Activated CD8-positive, alpha-beta T cell treated with anti-CD3 and anti-CD28 coated beads, Interleukin-2, amount 10 ng/mL, durations not matched to agents 7 days and 5 days (primary cell): ENCODE results near the gene C11orf54. TPM values are rescaled to one million over a fixed set of nuclear protein-coding genes. Genes with fewer than 3 reads are reported as not detected.
A peak's percentile ranks its signal among the peaks of the same experiment; 100 is the strongest.

Experiments used
- ATAC-seq: fragments of 150-1000 bp; cut with Tn5 transposase; one replicate; pipeline ENCODE4 v1.10.0; 2021; ENCODE audit warnings: moderate library complexity
- CTCF ChIA-PET: fragments of 350-600 bp; sonication (Branson Sonifier 250); formaldehyde crosslinking; loops from one replicate; lab custom pipeline; 2021; ENCODE audit warnings: antibody characterized with exemption; lab: Charles Lee
- POLR2A ChIA-PET: fragments of 350-600 bp; sonication (Branson Sonifier 250); formaldehyde crosslinking; loops from one replicate; lab custom pipeline; 2021; ENCODE audit warnings: antibody characterized with exemption; lab: Charles Lee
- DNase-seq: peaks from one replicate; pipeline ENCODE4 v3.0.0-alpha.2; 2020
- H3K27ac Mint-ChIP-seq: one replicate; pipeline ENCODE4 v1.8.0; 2021; ENCODE audit warnings: mild to moderate bottlenecking, mixed read lengths
- H3K27me3 Mint-ChIP-seq: one replicate; pipeline ENCODE4 v1.8.0; 2021; ENCODE audit warnings: low read depth, mixed read lengths
- H3K36me3 Mint-ChIP-seq: one replicate; pipeline ENCODE4 v1.8.0; 2021; ENCODE audit warnings: low read depth, mixed read lengths
- H3K4me1 Mint-ChIP-seq: one replicate; pipeline ENCODE4 v1.8.0; 2021; ENCODE audit warnings: low read depth, mixed read lengths
- H3K4me3 Mint-ChIP-seq: one replicate; pipeline ENCODE4 v1.8.0; 2021; ENCODE audit warnings: mild to moderate bottlenecking, mixed read lengths
- H3K9me3 Mint-ChIP-seq: one replicate; pipeline ENCODE4 v1.8.0; 2022; ENCODE audit warnings: mixed read lengths; ENCODE audit not compliant: insufficient read depth
- total RNA-seq, 2 experiments: library from RNA; stranded (reverse); gene quantifications; one replicate each; pipeline ENCODE4 v1.2.3, GENCODE V29; 2021

Gene C11orf54
- total RNA-seq, 2 experiments from 2014 or later, result 17.9 to 19.3 TPM

- POLR2A ChIA-PET, result interaction anchor here (1.5 to 9.5 kb wide), 2 partner anchors 9 to 49 kb away, joined by 3 to 161 read pairs; partner anchors contain the start of gene MED17
- CTCF ChIA-PET, result no interaction called here
Observed at GRCh38 chr11:93734427-93735222, 6.8 kb upstream of the C11orf54 start.

GRCh38 chr11:93735627-93736026 is 5.8 kb upstream of the C11orf54 start:
- Mint-ChIP-seq H3K4me3 (peak overlapping the region; percentile 40), H3K36me3 (peaks cover 90% of the 10 kb centered on the region), H3K27me3 (no peaks in the 10 kb centered on the region), H3K9me3 (no peaks in the 10 kb centered on the region), H3K27ac (peak overlapping the region; percentile 67), H3K4me1 (peaks cover 68% of the 10 kb centered on the region)
- DNase-seq (no peak), ATAC-seq (no peak)
- ChIA-PET CTCF (no interaction called here), POLR2A (interaction anchor here (0.6 to 9.5 kb wide), 2 partner anchors 16 to 48 kb away, joined by 3 to 161 read pairs; partner anchors contain the start of gene MED17)

More at GRCh38 chr11:93734427-93735222, 6.8 kb upstream of the C11orf54 start:
- Mint-ChIP-seq H3K9me3 (no peaks in the 10 kb centered on the region), H3K27ac (peak overlapping the region; percentile 43), H3K4me3 (peak overlapping the region; percentile 34), H3K4me1 (peaks cover 66% of the 10 kb centered on the region), H3K36me3 (peaks cover 92% of the 10 kb centered on the region), H3K27me3 (no peaks in the 10 kb centered on the region)
- no peak for ATAC-seq
- no peak for DNase-seq

- Mint-ChIP-seq H3K27me3 (no peaks in the 10 kb centered on the region), H3K36me3 (peaks cover 94% of the 10 kb centered on the region), H3K9me3 (no peaks in the 10 kb centered on the region), H3K4me1 (peaks cover 68% of the 10 kb centered on the region), H3K4me3 (peak overlapping the region; percentile 40), H3K27ac (peak overlapping the region; percentile 67)
- ChIA-PET CTCF (interaction anchor here (1.8 kb wide), 1 partner anchor 22 kb away, joined by 5 read pairs; no protein-coding TSS in a partner anchor), POLR2A (interaction anchor here (9.5 kb wide), 1 partner anchor 47 kb away, joined by 161 read pairs; the partner anchor contains the start of gene MED17)
- DNase-seq (no peak), ATAC-seq (no peak)
Observed at GRCh38 chr11:93736129-93736528, 5.3 kb upstream of the C11orf54 start.

GRCh38 chr11:93737904-93738612 is 3.4 kb upstream of the C11orf54 start:
- DNase-seq (no peak), ATAC-seq (no peak)
- ChIA-PET CTCF (interaction anchor here (1.2 to 2.2 kb wide), 3 partner anchors 11 to 767 kb away, joined by 4 to 5 read pairs (median 5); partner anchors contain the start of gene MED17), POLR2A (interaction anchor here (9.5 kb wide), 1 partner anchor 46 kb away, joined by 161 read pairs; the partner anchor contains the start of gene MED17)
- Mint-ChIP-seq H3K36me3 (peaks cover 83% of the 10 kb centered on the region), H3K27me3 (no peaks in the 10 kb centered on the region), H3K4me3 (peak overlapping the region; percentile 100), H3K4me1 (peaks cover 68% of the 10 kb centered on the region), H3K27ac (peak overlapping the region; percentile 71), H3K9me3 (no peaks in the 10 kb centered on the region)

- H3K4me1 Mint-ChIP-seq, result peaks cover 65% of the 10 kb centered on the region
- H3K27me3 Mint-ChIP-seq, result no peaks in the 10 kb centered on the region
- peak overlapping the region; percentile 71 for H3K27ac Mint-ChIP-seq
- DNase-seq (no peak), ATAC-seq (no peak)
- ChIA-PET CTCF (interaction anchor here (1.2 to 2.2 kb wide), 3 partner anchors 11 to 766 kb away, joined by 4 to 5 read pairs (median 5); partner anchors contain the start of gene MED17), POLR2A (interaction anchor here (9.5 kb wide), 1 partner anchor 45 kb away, joined by 161 read pairs; the partner anchor contains the start of gene MED17)
- H3K36me3 Mint-ChIP-seq, result peaks cover 81% of the 10 kb centered on the region
- H3K4me3 Mint-ChIP-seq, result peak overlapping the region; percentile 100
- no peaks in the 10 kb centered on the region for H3K9me3 Mint-ChIP-seq
Observed at GRCh38 chr11:93738647-93739081, 2.8 kb upstream of the C11orf54 start.

GRCh38 chr11:93740031-93740729 is 1.3 kb upstream of the C11orf54 start:
- POLR2A ChIA-PET, result interaction anchor here (2.0 to 9.5 kb wide), 8 partner anchors 8 to 389 kb away, joined by 7 to 161 read pairs (median 16); partner anchors contain the start of genes CEP295, MED17 and PANX1
- ATAC-seq (peak; percentile 5), DNase-seq (peak; percentile 54)
- Mint-ChIP-seq H3K9me3 (no peaks in the 10 kb centered on the region), H3K36me3 (peaks cover 69% of the 10 kb centered on the region), H3K27me3 (no peaks in the 10 kb centered on the region), H3K4me1 (peaks cover 54% of the 10 kb centered on the region), H3K27ac (peak overlapping the region; percentile 100), H3K4me3 (peak overlapping the region; percentile 100)
- CTCF ChIA-PET, result interaction anchor here (1.0 to 3.8 kb wide), 5 partner anchors 11 to 765 kb away, joined by 3 to 45 read pairs (median 5); partner anchors contain the start of gene MED17

GRCh38 chr11:93740730-93741093 is 760 bp upstream of the C11orf54 start:
- peak overlapping the region; percentile 100 for H3K4me3 Mint-ChIP-seq

GRCh38 chr11:93741882-93742226 is 382 bp downstream of the C11orf54 start:
- no peaks in the 10 kb centered on the region for H3K27me3 Mint-ChIP-seq
- ATAC-seq, result no peak
- peaks cover 40% of the 10 kb centered on the region for H3K4me1 Mint-ChIP-seq
- CTCF ChIA-PET, result interaction anchor here (0.8 to 3.8 kb wide), 4 partner anchors 11 to 95 kb away, joined by 3 to 45 read pairs (median 3); partner anchors contain the start of gene MED17
- H3K27ac Mint-ChIP-seq, result peak overlapping the region; percentile 100
- no peaks in the 10 kb centered on the region for H3K9me3 Mint-ChIP-seq
- peaks cover 54% of the 10 kb centered on the region for H3K36me3 Mint-ChIP-seq
- POLR2A ChIA-PET, result interaction anchor here (0.6 to 9.5 kb wide), 31 partner anchors 9 to 751 kb away, joined by 3 to 161 read pairs (median 4); partner anchors contain the start of genes CEP295, MED17, PANX1 and SLC36A4
- no peak for DNase-seq
- peak overlapping the region; percentile 100 for H3K4me3 Mint-ChIP-seq

More at GRCh38 chr11:93740730-93741093, 760 bp upstream of the C11orf54 start:
- DNase-seq, result peak; percentile 72
- no peaks in the 10 kb centered on the region for H3K9me3 Mint-ChIP-seq
- peak overlapping the region; percentile 100 for H3K27ac Mint-ChIP-seq
- H3K27me3 Mint-ChIP-seq, result no peaks in the 10 kb centered on the region
- ATAC-seq, result peak; percentile 56
- peaks cover 50% of the 10 kb centered on the region for H3K4me1 Mint-ChIP-seq
- POLR2A ChIA-PET, result interaction anchor here (1.0 to 9.5 kb wide), 18 partner anchors 8 to 389 kb away, joined by 3 to 161 read pairs (median 6); partner anchors contain the start of genes CEP295, MED17 and PANX1
- H3K36me3 Mint-ChIP-seq, result peaks cover 64% of the 10 kb centered on the region
- CTCF ChIA-PET, result interaction anchor here (1.0 to 3.8 kb wide), 3 partner anchors 11 to 55 kb away, joined by 3 to 45 read pairs (median 10); partner anchors contain the start of gene MED17

GRCh38 chr11:93743291-93743690 is 1.8 kb downstream of the C11orf54 start:
- ATAC-seq, result no peak
- peaks cover 25% of the 10 kb centered on the region for H3K4me1 Mint-ChIP-seq
- DNase-seq, result no peak
- H3K4me3 Mint-ChIP-seq, result peak overlapping the region; percentile 62
- ChIA-PET CTCF (interaction anchor here (1.3 kb wide), 1 partner anchor 41 kb away, joined by 4 read pairs; the partner anchor contains the start of gene MED17), POLR2A (interaction anchor here (1.1 kb wide), 1 partner anchor 41 kb away, joined by 5 read pairs; the partner anchor contains the start of gene MED17)
- no peaks in the 10 kb centered on the region for H3K9me3 Mint-ChIP-seq
- H3K27me3 Mint-ChIP-seq, result no peaks in the 10 kb centered on the region
- H3K27ac Mint-ChIP-seq, result peak overlapping the region; percentile 55
- peaks cover 44% of the 10 kb centered on the region for H3K36me3 Mint-ChIP-seq

- Mint-ChIP-seq H3K36me3 (peaks cover 33% of the 10 kb centered on the region), H3K4me3 (no peak overlapping the region), H3K27ac (no peak overlapping the region), H3K9me3 (no peaks in the 10 kb centered on the region), H3K27me3 (no peaks in the 10 kb centered on the region), H3K4me1 (peaks cover 14% of the 10 kb centered on the region)
- DNase-seq, result no peak
- CTCF ChIA-PET, result interaction anchor here (1.3 kb wide), 1 partner anchor 39 kb away, joined by 4 read pairs; the partner anchor contains the start of gene MED17
- POLR2A ChIA-PET, result no interaction called here
- ATAC-seq, result no peak
Observed at GRCh38 chr11:93744669-93745004, 3.2 kb downstream of the C11orf54 start.
